ENCODE data around the gene SGO1.
A peak's percentile ranks its signal among the peaks of the same experiment; 100 is the strongest.
"Not testable (repeated sequence)": the region's sequence is repeated elsewhere in the genome, so short reads cannot be mapped to it uniquely, and the experiment has no call there.

The SGO1 gene

DNA sequence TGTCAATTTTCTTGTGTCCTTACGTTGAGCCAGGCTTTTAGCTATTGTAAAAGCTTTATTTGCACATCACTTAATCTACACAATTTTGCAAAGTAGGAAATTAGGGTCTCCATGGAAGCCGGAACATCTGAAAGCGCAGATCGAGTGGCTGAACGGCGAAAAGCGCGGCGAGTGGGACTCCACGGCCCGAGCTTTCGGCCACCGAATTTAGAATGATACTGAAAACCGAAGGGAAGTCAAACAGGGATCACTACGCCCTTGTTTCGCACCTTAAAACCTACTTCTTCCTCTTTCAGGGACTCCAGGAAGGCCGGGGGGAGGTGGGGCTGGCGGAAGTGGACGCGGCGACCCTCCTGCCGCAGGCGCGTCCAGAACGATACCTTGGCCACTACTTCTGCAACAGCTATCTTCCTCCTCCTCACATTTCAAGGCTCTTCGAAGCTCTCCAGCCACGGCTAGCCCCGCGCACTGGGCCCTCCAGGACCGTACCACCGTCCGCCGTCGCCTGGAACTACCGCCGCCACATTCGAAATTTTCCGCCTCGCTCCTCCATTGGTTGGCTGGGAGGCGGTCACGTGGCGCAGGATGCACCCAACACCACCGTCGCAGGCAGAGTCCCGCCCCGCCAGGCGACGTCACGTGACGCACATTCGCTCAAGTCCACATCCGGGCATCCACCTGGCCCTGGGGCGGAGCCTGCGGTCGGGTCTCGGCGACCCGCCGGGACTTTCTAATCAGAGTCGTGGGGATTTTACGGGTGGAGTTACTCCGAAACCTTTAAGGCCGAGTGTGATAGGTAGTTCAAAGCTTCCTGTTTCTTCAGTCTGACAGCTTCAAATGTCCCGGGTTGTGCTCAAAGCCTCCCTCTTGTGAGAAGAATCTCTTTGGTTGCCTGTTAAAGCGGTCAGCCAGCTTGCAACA is at the start of gene SGO1:
SGO1 (minus strand) TSS at position 528 of the 921 bp plus-strand sequence. CDS start 2,179 bp downstream, outside the sequence.
- DNase-seq = peak; percentile 91 to 97 (median 95)

DNA sequence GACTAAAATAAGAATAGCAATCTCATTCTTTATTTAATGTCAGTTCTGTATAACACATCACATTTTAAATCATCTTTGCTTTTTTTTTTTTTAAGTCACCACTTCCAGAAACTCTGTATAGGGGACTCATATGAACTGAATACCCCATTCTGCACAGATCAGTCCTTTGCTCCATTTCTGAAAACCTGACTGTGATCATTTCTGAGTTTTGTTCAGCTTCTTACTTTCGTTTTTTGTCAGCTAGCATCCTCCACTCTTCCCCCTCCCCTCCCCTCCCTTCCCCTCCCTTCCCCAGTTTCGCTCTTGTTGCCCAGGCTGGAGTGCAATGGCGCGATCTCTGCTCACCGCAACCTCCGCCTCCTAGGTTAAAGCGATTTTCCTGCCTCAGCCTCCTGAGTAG is 49.8 kb upstream of the SGO1 start:
- no peak for DNase-seq

DNA sequence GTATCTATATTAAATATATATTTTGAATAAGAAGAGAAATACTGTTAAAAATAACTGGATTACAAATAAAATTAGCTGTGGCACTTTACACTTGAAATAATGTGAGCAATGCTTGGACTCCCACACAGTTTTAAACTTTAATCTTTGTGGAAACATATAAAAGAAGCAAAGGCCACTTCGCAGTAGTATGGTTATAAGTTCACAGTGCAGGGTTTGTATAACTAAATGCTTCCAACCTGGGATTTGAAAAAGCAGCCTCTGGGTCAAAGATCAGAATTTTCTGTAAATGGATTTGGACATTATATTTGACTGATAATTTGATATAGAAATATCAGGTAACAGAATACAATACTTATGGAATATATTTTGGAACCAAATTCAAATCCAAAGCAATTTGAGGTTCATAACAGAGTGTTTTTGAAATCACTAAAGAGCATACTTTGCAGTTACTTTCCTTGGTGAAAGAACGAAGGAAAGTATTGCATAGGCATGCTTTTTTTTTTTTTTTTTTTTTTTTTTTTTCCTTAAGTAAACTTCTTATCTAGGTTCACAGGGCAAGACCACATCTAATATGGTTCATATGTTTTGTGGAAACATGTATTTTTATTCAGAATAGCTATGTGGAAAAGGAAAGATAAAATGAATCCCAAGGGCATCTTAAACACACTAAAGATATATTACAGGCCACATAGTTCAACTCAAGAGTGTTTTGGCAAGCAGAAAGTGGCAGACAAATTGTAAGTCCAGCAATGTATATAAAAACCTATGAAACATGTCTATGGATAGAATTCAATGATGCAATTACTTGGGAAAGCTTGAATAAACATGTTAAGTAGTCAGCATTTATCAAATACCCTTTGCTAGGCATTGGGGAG is 47.1 kb upstream of the SGO1 start:
- no peak for DNase-seq

DNA sequence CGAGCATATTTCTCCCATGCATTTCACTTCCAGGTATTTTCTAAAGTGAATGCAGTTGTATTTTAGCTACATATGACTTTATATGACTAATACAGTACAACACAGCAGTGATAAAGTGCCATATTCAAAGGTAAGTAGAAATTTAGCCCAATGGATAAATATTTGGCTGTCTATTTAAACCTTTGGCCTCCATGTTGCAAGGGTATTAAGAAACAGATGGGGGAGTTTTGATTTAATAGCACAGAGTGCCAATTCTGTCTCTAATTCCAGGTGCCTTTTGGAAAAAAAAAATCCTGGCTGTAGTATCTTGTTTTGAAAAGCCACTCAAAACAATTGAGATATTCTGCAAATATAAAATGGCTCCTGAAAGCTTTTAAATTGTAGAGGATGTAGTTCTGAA is 44.9 kb upstream of the SGO1 start:
- DNase-seq = no peak

DNA sequence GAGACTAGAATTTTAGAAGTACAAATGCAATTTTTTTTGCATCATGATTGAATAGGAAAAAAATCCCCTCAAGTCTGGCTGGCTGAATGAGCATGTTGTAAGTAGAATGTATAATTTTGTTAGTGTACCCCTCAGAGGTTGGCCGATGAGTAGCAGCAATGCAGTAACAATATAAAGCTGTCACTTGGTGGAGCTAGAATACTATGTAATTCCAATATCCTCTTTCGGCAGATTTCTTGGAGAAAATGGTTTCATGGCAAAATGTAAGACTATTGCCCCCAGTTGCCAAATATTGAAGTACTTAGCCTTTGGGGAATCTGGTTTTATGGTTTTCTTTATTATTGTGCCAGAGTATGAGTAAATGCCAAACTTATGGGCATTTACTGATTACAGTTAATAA is 39.8 kb upstream of the SGO1 start:
- peak in 2 of 3 experiments; percentile 4 to 17 for DNase-seq

DNA sequence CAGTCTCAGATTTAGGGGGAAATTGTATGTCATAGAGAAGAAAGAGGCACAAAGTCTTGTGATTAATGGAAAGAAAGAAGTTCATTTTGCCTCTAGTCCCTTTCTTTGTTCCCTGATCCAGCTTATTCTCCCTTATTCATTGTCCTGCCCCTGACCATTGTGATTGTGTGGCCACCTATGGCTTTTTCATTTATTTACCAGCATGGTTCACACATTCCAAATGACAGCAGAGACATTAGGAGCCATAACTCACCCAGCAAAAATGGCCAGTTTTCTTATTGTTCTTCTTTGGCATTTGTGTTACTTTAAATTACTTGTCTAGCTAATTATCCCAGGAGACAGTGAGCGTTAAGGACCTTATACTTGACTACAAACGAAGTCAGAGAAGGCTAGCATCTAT is 36.3 kb upstream of the SGO1 start:
- DNase-seq = peak in 1 of 3 experiments; percentile 9

DNA sequence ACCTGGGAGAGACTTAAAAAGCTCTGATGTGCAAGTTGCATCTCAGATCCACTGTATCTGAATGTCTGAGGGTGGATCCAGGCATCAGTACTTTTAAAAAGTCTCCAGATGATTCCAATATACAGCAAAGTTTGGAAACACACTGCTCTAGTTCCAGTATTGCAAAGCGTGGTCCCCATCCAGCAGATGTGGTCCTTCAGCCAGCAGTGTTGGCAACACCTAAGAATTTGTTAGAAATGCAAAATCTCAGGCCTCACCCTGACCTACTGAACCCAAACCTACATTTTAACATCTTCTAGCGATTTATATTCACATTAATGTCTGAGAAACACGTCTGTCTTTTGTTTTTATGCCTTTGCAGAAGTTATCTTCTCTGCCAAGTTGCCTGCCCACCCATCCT is 32.2 kb upstream of the SGO1 start:
- DNase-seq = no peak

DNA sequence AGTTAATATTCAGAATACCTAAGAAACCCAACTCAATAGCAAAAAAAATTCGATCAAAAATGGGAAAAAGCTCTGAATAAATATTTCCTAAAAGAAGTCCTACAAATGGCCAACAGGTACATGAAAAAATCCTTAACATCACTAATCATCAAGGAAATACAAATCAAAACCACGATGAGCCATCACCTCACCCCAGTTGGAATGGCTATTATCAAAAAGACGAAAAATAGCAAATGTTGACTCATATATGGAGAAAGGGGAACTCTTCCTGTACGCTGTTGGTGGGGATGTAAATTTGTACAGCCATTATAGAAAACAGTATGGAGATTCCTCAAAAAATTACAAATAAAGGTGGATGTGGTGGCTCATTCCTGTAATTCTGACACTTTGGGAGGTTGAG is 29.6 kb upstream of the SGO1 start:
- no peak for DNase-seq

DNA sequence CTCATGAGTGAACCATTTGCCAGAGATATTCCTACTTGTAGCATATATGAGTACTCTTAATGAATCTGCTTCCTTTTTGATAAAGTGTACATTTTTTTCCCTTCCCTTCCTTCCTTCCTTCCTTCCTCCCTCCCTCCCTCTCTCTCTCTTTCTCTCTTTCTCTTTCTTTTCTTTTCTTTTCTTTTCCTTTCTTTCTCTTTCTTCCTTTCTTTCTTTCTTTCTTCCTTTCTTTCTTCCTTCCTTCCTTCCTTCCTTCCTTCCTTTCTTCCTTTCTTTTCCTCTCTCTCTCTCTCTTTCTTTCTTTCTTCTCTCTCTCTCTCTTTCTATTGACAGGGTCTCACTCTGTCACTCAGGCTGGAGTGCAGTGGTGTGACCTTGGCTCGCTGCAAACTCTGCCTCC is 27.5 kb upstream of the SGO1 start:
- not testable (repeated sequence) for DNase-seq

DNA sequence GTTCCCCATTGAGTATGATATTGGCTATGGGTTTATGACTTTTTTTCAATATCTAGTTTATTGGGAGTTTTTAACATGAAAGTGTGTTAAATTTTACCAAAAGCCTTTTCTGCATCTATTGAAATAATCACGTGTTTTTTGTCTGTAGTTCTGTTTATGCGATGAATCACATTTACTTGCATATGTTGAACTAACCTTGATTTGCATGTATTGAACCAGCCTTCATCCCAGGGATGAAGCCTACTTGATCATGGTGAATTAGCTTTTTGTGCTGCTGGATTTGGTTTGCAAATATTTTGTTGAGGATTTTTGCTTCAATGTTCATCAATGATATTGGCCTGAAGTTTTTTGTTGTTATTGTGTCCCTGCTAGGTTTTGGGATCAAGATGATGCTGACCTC is 21.9 kb upstream of the SGO1 start:
- DNase-seq = not testable (repeated sequence)

DNA sequence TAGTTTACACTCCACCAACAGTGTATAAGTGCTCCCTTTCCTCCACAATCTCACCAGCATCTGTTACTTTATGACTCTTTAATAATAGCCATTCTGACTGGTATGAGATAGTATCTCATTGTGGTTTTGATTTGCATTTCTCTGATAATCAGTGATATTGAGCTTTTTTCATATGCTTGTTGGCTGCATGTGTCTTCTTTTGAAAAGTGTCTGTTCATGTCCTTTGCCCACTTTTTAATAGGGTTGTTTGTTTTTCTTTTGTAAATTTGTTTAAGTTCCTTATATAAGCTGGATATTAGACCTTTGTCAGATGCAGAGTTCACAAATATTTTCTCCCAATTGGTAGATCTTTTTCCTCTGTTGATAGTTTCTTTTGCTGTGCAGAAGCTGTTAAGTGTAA is 19.9 kb upstream of the SGO1 start:
- not testable (repeated sequence) for DNase-seq

DNA sequence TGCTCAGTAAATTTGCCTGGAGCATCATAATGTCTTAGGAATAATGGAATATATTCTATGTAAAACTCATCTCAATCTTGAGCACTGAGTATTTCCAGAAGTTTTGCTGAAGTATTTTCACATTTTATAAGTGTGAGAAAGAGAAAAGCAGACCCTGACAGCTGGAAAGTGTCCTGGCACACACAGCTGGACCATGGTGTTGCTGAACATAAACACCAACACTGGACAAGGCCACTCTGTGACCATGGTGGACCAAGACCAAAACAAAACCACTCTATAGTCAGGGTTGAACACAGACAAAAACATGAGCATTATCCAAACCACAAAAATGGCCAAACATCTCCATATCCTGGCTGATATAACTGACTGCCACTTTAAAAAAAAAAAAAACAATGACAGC is 15.1 kb upstream of the SGO1 start:
- DNase-seq = no peak

DNA sequence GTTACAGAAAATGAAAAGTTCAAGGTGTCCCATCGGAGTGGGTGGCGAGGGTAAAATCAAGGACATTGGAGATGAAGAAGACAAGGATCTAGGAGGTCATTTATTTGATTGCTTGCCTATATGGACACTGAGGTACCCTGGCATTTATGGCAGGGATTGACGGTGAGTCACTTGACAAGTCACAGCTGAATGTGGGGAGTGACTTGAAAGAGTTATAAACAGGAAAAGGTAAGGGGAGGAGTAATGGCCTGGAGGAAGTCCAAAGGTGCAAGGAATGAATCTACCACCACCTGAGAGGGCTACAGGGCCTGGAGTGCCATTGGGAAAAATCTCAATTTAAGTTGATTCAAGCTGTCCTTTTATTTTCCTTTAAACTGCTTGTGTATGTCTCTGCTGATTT is 11.8 kb upstream of the SGO1 start:
- DNase-seq = no peak

DNA sequence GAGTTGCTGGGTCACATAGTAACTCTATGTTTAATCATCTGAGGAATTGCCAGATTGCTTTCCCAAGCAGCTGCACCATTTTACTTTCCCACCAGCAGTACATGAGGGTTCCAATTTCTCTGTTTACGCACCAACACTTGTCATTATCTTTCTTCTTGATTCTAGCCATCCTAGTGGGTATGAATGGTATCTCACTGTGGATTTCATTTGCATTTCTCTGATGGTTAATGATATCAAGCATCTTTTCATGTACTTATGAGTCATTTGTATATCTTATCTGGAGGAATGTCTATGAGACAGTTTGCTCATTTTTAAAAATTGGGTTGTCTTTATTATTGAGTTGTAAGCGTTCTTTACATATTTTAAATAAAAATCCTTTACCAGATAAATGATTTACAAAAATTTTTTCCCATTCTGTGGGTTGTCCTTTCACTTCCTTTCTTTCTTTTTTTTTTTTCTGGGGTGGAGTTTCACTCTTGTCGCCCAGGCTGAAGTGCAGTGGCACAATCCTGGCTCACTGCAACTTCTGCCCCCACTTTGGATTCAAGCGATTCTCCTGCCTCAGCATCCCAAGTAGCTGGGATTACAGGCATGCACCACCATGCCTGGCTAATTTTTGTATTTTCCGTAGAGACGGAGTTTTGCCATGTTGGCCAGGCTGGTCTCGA is 8.9 kb upstream of the SGO1 start:
- no peak for DNase-seq

DNA sequence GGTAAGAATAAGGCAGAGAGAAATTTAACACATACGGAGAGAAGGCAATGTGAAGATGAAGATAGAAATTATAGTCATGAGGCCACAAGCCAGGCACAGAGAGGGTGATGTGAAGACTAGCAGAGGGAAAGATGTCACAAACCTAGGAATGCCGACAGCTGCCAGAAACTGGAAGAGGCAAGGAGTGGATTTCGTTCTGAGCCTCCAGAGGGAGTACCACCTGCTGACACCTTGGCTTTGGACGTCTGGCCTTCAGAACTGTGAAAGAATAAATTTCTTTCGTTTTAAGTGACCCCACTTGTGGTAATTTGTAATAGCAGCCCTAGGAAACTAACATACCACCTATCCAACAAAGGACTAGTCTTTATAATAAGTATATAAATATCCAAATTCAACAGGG is 5.0 kb upstream of the SGO1 start:
- DNase-seq = no peak

DNA sequence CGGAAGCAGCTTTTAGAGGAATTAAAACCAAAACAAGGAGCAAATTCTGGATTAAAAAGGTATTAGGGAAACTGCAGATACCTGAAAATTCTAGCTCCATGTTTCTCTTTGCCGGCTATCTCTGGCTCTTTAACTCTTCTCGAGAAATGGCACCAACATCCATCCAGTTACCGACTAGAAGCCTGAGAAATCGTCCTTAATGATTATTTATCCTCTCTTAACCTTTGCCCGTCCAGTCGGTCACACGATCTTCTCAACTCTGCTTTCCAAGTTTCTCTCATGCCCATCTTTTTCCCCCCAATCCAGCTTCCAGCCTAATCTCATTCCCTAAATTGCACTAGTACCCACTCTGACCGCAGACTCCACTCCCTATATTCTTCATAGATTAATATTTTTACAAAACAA is 596 bp upstream of the SGO1 start:
- no peak for DNase-seq

DNA sequence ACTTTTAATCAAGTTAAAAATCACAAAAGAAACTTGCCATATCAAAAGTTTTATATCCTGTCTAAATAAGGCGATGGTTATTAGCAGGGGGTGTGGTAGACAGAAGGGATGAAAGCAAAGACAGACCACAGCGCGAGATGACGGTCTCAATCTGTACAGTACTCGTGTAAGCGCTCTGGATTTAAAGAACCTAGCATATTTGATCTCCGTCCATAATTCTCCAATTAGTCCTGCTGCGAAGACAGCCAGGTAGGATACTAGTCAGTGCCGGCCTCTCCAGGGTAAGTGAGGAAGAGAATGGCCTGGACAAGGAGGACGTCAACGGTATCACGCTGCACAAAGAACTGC is 701 bp downstream of the SGO1 start:
- peak; percentile 18 to 79 (median 62) for DNase-seq

DNA sequence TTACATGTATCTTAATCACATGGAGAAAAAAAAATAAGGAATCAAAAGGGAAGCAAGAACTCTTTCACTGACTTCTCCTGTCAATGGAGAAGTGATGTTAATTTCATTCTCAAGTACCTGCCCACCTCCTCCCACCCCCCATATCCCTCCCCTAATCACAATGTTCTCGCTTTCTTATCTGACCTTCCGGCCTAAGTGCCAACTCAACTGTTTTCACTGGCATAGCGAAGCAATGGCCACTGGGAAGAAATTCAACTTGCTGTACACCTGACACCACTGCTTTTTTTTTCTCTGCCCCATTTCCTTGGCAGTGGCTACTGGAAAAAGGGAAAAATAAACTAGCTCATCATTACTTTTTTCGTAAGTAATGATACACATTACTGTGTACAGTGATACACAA is 3.8 kb downstream of the SGO1 start:
- no peak for DNase-seq

DNA sequence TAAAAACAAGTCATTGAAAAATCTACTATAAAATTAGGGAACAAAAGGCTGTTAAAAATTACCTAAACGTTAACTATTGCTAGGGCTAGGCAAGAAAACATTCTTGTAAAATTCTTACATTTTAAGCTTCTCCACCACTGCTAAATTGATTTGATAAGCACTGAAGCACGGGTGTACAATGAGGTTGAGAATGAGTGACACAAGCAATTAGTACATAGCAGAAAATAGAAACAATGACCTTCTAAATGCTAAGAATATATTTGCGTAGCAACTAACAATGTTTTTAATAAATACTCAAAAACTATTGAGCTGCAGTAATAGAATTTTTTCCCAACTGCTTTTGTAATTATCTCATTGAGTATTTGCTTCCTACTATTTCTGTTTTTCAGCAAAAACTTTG is 4.7 kb downstream of the SGO1 start:
- DNase-seq = no peak

DNA sequence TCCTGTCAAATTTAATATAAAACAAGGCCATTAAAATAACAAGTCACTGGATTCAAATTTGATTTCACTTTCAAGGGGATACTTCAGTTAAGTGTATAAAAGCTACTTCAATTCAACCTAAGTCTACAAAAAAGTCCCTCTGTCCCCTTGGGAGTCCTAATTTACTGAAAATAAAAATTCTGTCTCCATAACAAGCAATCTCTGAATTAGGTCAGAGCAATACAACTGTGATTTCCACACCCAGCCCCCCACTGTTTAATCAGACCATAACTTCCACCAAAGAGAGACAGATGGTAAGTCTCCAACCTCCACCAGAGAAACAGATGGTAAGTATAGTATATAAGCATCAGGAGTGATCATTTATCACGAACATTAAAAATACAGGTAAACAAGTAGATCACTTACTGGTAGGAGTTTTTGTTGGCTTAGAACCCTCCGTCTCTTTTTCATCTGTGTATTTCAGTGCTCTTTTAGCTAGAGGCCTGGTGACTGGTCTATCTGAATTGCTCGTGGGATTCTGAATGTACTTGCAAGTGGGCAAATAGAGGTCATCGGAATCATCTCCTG is 12.1 kb downstream of the SGO1 start:
- peak in 2 of 3 experiments; percentile 11 to 81 for DNase-seq

DNA sequence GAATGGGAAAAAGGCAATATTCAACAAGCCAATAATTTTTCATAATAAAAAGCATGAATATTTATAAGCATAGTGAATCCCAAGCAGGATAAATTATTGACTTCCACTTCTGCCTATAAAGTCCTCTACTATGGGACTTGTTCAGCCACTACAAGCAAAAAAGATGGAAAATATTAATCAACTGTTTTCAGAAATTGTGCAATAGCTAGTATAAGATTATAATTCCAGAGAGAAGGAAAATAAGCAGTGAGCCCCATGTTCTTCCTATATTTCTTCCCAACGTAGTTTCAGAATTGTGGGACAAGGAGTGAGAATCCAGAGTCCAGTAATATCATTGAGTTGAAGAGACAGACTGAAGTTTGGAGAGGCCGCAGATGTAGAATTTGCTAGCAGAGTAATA is 24.3 kb downstream of the SGO1 start:
- DNase-seq = no peak

DNA sequence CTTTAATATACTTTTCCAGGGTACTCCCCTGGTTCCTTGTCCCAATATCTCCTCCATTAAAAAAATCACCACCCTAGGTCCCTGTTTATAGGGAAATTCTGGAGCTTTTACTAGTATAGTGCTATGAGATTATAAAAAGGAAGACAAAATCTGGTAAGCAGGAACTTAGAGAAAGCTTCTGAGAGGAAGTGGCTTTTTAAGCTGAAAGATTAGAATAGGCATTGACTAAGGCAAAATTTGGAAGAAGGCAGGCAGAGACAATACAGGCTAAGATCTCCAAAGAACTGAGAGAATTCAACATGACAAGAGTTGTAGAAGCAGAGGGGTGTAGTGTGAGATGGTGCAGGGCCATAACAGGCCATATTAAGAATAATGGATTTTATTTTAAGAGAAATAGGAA is 25.8 kb downstream of the SGO1 start:
- no peak for DNase-seq

DNA sequence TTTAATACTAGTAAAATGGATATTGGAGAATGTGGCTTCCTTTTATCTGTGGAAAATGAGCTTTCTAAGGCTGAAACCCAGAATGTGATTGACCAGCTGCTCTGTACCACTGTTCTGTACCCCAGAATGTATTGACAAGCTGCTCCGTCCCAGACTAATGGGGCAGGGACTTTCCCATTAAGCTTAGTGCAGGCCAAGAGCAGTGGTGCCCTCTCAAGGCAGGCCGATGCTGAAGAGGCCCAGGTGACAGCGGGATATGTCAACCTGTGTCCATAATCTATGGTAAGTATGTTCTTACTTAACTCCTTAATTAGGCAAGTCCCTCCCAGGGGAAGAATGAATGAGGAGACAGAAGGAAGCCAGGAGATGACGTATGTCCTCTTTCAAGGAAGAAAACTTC is 31.1 kb downstream of the SGO1 start:
- no peak for DNase-seq
